Mesenchymal stem cell (in vitro differentiated cells and primary cell): ENCODE results near the gene VSX2.

Experiments
- DNase-seq: peaks from one replicate; pipeline ENCODE4 v3.0.0-alpha.2; 2013
- H2AFZ ChIP-seq: one replicate; pipeline ENCODE4 v1.6.1; 2013; ENCODE audit warnings: low read depth, mild to moderate bottlenecking, control low read depth, inconsistent platforms, low read length, moderate library complexity
- H2AK5ac ChIP-seq: 2 replicates; pipeline ENCODE4 v1.6.1; 2013; ENCODE audit warnings: low read length, moderate library complexity, mild to moderate bottlenecking, inconsistent platforms; ENCODE audit not compliant: severe bottlenecking
- H2BK120ac ChIP-seq: one replicate; pipeline ENCODE4 v1.6.1; 2013; ENCODE audit warnings: low read depth, mild to moderate bottlenecking, inconsistent platforms, low read length, moderate library complexity
- H2BK12ac ChIP-seq, 2 experiments: one replicate each; pipeline ENCODE4 v1.6.1; 2013; ENCODE audit warnings: inconsistent platforms in 2 of 2, low read length in 2 of 2, mild to moderate bottlenecking in 2 of 2, moderate library complexity in 2 of 2, control low read depth in 1 of 2
- H2BK15ac ChIP-seq: one replicate; pipeline ENCODE4 v1.6.1; 2013; ENCODE audit warnings: mild to moderate bottlenecking, low read depth, inconsistent platforms; ENCODE audit not compliant: poor library complexity, severe bottlenecking
- H2BK5ac ChIP-seq: 2 replicates; pipeline ENCODE4 v1.6.1; 2013; ENCODE audit warnings: low read depth, mild to moderate bottlenecking, low read length, control low read depth, inconsistent platforms; ENCODE audit not compliant: poor library complexity, severe bottlenecking
- H3K14ac ChIP-seq, 2 experiments: one replicate each; pipeline ENCODE4 v1.6.1; 2013; ENCODE audit warnings: inconsistent platforms in 2 of 2, low read length in 2 of 2, control low read depth in 1 of 2, mild to moderate bottlenecking in 1 of 2, moderate library complexity in 1 of 2
- H3K18ac ChIP-seq, 2 experiments: one replicate each; pipeline ENCODE4 v1.6.1; 2013; ENCODE audit warnings: inconsistent platforms in 2 of 2, low read length in 2 of 2, control low read depth in 1 of 2, low read depth in 1 of 2, mild to moderate bottlenecking in 1 of 2
- H3K23ac ChIP-seq, 2 experiments: one replicate each; pipeline ENCODE4 v1.6.1; 2013; ENCODE audit warnings: inconsistent platforms in 2 of 2, low read length in 2 of 2, mild to moderate bottlenecking in 2 of 2, moderate library complexity in 2 of 2, control low read depth in 1 of 2
- H3K27ac ChIP-seq: 2 replicates; pipeline ENCODE4 v1.5.1; 2013; ENCODE audit warnings: mild to moderate bottlenecking, moderate library complexity, low read length, control low read depth, inconsistent platforms; ENCODE audit not compliant: poor library complexity, severe bottlenecking
- H3K27me3 ChIP-seq, 2 experiments: 2 replicates each; pipeline versions ENCODE4 v1.6.1 to v1.7.0; 2013; ENCODE audit warnings: low read length in 2 of 2, mild to moderate bottlenecking in 2 of 2, moderate library complexity in 2 of 2, control low read depth in 1 of 2, inconsistent platforms in 1 of 2; ENCODE audit not compliant: control insufficient read depth in 1 of 2, insufficient read depth in 1 of 2
- H3K36me3 ChIP-seq, 2 experiments: 2 replicates each; pipeline versions ENCODE4 v1.6.1 to v1.7.0; 2013; ENCODE audit warnings: low read length in 2 of 2, control low read depth in 1 of 2, inconsistent platforms in 1 of 2, low read depth in 1 of 2, mild to moderate bottlenecking in 1 of 2; ENCODE audit not compliant: insufficient read depth in 2 of 2, control insufficient read depth in 1 of 2
- H3K4ac ChIP-seq, 2 experiments: one replicate each; pipeline ENCODE4 v1.6.1; 2013; ENCODE audit warnings: inconsistent platforms in 2 of 2, low read length in 2 of 2, mild to moderate bottlenecking in 2 of 2, moderate library complexity in 2 of 2, control low read depth in 1 of 2, low read depth in 1 of 2
- H3K4me1 ChIP-seq: 2 replicates; pipeline ENCODE4 v1.6.1; 2013; ENCODE audit warnings: low read depth, low read length, control low read depth; ENCODE audit not compliant: control insufficient read depth, insufficient read depth
- H3K4me2 ChIP-seq: 2 replicates; pipeline ENCODE4 v1.6.1; 2013; ENCODE audit warnings: low read length, mild to moderate bottlenecking, inconsistent platforms; ENCODE audit not compliant: poor library complexity, severe bottlenecking
- H3K4me3 ChIP-seq, 2 experiments: 2 replicates each; pipeline versions ENCODE4 v1.5.1 to v1.7.0; 2013; ENCODE audit warnings: low read length in 2 of 2, mild to moderate bottlenecking in 2 of 2, control low read depth in 1 of 2, low read depth in 1 of 2; ENCODE audit not compliant: insufficient read depth in 1 of 2
- H3K79me1 ChIP-seq: replicated peaks from 2 replicates; pipeline ENCODE4 v1.6.1; 2013; ENCODE audit warnings: mild to moderate bottlenecking, control low read depth, low read length, inconsistent platforms; ENCODE audit not compliant: poor library complexity, severe bottlenecking
- H3K9ac ChIP-seq: 2 replicates; pipeline ENCODE4 v1.7.0; 2013; ENCODE audit warnings: mild to moderate bottlenecking, low read length, moderate library complexity
- H3K9me3 ChIP-seq: 2 replicates; pipeline ENCODE4 v1.7.0; 2013; ENCODE audit warnings: mild to moderate bottlenecking, low read length; ENCODE audit not compliant: control insufficient read depth
- H4K8ac ChIP-seq: one replicate; pipeline ENCODE4 v1.6.1; 2013; ENCODE audit warnings: inconsistent platforms, mild to moderate bottlenecking, low read length, moderate library complexity
- H4K91ac ChIP-seq: one replicate; pipeline ENCODE4 v1.6.1; 2013; ENCODE audit warnings: mild to moderate bottlenecking, low read length, inconsistent platforms
- WGBS: methylation state at CpG from one replicate; pipeline ENCODE4 v1.1.7; 2013; ENCODE audit warnings: mixed read lengths; 5-methylcytosine and 5-hydroxymethylcytosine counted together

VSX2 gene

DNA sequence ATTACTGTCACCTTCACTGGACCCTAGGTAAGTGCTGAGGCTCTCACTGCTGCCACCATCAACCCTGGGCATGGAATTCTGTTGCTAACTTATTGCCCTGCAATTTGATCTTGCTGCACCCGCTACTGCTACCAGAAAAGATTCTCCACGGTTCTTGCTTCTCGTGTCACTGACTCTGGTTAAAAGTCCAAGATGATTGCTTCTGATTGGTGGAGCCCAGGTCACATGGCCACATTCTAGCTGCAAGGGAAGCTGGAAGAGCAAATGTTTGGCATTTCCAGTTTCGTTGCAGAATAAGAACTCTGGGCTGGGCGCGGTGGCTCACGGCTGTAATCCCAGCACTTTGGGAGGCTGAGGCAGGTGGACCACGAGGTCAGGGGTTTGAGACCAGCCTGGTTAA, 7.5 kb upstream of the VSX2 start:
- WGBS, result 82% methylated on average over 8 of the region's 8 CpGs
- Histone ChIP-seq H3K18ac (no peak overlapping the region), H3K4me2 (no peak overlapping the region)

DNA sequence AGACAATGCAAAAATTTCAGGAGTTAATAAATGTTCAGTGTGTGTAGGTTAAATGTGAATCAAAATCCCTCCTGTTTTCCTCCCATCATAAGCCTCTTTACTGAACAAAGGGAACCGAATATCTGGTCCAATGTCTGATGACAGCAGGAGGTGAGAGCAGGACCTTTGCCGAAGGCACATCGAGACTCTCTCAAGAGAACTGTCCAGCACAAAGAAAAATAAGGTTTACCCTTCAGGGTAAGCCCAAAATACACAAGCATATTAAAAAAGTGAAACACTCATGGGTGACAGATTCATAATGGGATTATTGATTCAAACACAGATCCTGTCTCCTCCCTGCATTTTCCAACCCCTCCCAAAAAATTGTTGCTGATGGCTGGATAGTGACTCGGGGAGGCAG, 4.2 kb upstream of the VSX2 start:
- no peak overlapping the region for H4K8ac ChIP-seq
- H3K27ac ChIP-seq, result no peak overlapping the region
- H3K79me1 ChIP-seq, result no peaks in the 10 kb centered on the region
- H3K4me2 ChIP-seq, result no peak overlapping the region
- no peak overlapping the region for H3K18ac ChIP-seq
- H3K9ac ChIP-seq, result no peak overlapping the region
- 69% methylated on average over 3 of the region's 4 CpGs for WGBS
- peaks cover 8% of the 10 kb centered on the region for H3K9me3 ChIP-seq
- H3K14ac ChIP-seq, result no peak overlapping the region
- H2AK5ac ChIP-seq, result no peak overlapping the region
- H2BK120ac ChIP-seq, result no peak overlapping the region
- H2BK5ac ChIP-seq, result no peak overlapping the region
- H2BK15ac ChIP-seq, result no peak overlapping the region
- no peak overlapping the region for H2AFZ ChIP-seq
- no peak overlapping the region for H2BK12ac ChIP-seq
- peaks cover 77 to 82% of the 10 kb centered on the region in 2 experiments for H3K27me3 ChIP-seq
- H3K4ac ChIP-seq, result no peak overlapping the region
- peaks cover 0 to 3% of the 10 kb centered on the region in 2 experiments for H3K36me3 ChIP-seq
- no peak overlapping the region for H3K23ac ChIP-seq
- no peak overlapping the region for H4K91ac ChIP-seq
- H3K4me3 ChIP-seq, result no peak overlapping the region
- DNase-seq, result no peak
- H3K4me1 ChIP-seq, result peaks cover 3% of the 10 kb centered on the region

More for the DNA sequence above, 7.5 kb upstream of the VSX2 start:
- Histone ChIP-seq H3K79me1 (no peaks in the 10 kb centered on the region), H2BK15ac (no peak overlapping the region), H3K4me1 (no peaks in the 10 kb centered on the region), H3K27ac (no peak overlapping the region), H3K4ac (no peak overlapping the region), H3K14ac (no peak overlapping the region), H4K91ac (no peak overlapping the region), H2BK120ac (no peak overlapping the region), H2AK5ac (no peak overlapping the region), H2AFZ (no peak overlapping the region), H3K27me3 (peaks cover 75 to 80% of the 10 kb centered on the region in 2 experiments), H3K36me3 (no peaks in the 10 kb centered on the region), H2BK12ac (no peak overlapping the region), H3K23ac (no peak overlapping the region), H3K9me3 (peaks cover 8% of the 10 kb centered on the region), H2BK5ac (no peak overlapping the region), H3K9ac (no peak overlapping the region), H3K4me3 (no peak overlapping the region), H4K8ac (no peak overlapping the region)
- DNase-seq, result no peak

DNA sequence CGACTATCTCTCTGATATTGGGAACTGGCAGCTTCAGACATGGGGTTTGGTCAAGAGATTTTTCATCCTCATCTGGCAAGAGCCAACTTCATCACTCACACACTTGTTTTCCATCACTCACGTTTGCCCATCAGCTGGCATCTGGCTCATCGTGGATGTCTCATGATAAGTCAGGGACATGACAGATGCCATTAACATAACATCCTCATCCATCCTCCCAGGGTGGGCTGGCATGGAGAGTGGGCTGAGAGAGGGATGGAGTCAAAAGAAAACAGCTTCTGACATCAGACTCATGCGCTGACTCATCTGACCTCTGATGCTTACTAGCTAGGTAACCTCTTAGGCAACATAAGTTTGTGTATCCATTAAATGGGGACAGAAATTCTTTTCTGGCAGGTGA, 1.8 kb upstream of the VSX2 start:
- Histone ChIP-seq H3K18ac (no peak overlapping the region), H2BK5ac (no peak overlapping the region), H3K14ac (no peak overlapping the region), H3K27ac (no peak overlapping the region), H3K4me1 (peaks cover 15% of the 10 kb centered on the region), H3K9me3 (peaks cover under 1% of the 10 kb centered on the region), H3K4ac (no peak overlapping the region), H4K8ac (no peak overlapping the region), H2BK120ac (no peak overlapping the region), H2AFZ (no peak overlapping the region), H3K4me3 (no peak overlapping the region), H4K91ac (no peak overlapping the region), H3K36me3 (peaks cover 0 to 3% of the 10 kb centered on the region in 2 experiments), H2BK12ac (no peak overlapping the region), H2BK15ac (no peak overlapping the region), H3K9ac (no peak overlapping the region), H3K23ac (no peak overlapping the region), H3K79me1 (no peaks in the 10 kb centered on the region), H2AK5ac (no peak overlapping the region), H3K4me2 (no peak overlapping the region), H3K27me3 (peaks cover 88% of the 10 kb centered on the region in 2 experiments)
- WGBS, result 67% methylated on average over 4 of the region's 4 CpGs
- DNase-seq, result no peak

DNA sequence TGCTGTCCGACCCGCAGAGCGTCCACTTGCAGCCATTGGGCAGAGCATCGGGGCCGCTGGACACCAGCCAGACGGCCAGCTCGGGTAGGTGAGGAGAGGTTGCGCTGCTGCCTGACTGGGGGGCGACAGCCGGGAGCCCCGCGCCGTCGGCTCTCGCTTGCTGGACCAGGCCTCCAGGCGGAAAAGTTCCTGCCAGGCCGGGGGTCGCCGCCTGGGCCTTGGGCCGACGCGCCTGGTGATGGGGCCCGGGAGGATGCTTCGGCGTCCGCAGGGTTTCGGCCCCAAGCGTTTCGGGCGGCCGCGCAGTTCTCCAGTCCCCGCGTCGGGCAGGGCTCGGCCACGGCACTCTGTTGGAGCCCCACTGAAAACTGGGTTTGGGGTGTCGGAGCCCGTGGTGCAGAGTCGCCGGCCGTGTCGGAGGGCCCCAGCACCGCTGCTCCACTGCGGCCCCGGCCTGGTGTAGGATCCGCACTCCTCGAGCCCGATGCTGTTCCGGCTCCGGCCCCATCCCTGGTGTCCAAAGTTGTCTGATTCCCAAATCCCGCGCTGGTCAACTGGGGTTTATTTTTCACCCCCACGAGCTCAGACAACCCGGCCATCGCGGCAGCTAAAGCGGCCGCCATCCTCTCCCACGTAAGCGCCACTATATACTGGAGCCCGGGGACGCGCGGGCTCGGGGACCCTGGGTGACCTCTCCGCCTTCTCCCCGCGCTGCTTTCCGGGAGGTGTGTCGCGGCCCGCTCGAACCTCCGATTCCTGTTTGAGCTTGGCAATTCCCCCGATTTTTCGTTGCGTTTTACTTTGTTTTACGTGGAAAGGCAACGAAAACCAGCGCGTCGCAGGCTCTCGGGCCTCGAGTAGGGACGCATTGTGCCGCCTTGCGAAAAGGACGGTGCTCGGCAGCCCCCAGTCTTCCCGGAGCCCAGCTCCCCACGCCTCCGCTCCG, 872 bp downstream of the VSX2 start:
- peak; percentile 22 for DNase-seq
- H4K8ac ChIP-seq, result no peak overlapping the region
- H2AFZ ChIP-seq, result no peak overlapping the region
- no peak overlapping the region for H2AK5ac ChIP-seq
- no peaks in the 10 kb centered on the region for H3K9me3 ChIP-seq
- H3K4me2 ChIP-seq, result no peak overlapping the region
- no peak overlapping the region for H3K18ac ChIP-seq
- WGBS, result 4% methylated on average over 87 of the region's 94 CpGs
- H2BK120ac ChIP-seq, result no peak overlapping the region
- no peak overlapping the region for H4K91ac ChIP-seq
- H3K36me3 ChIP-seq, result peaks cover 0 to 3% of the 10 kb centered on the region in 2 experiments
- H3K4ac ChIP-seq, result no peak overlapping the region
- peak overlapping the region in 1 of 2 experiments; percentile 74 for H3K23ac ChIP-seq
- no peak overlapping the region for H2BK15ac ChIP-seq
- no peak overlapping the region for H3K9ac ChIP-seq
- peaks cover 94% of the 10 kb centered on the region in 2 experiments for H3K27me3 ChIP-seq
- no peaks in the 10 kb centered on the region for H3K79me1 ChIP-seq
- H3K14ac ChIP-seq, result no peak overlapping the region
- H3K4me1 ChIP-seq, result peaks cover 15% of the 10 kb centered on the region
- H3K4me3 ChIP-seq, result no peak overlapping the region
- H2BK12ac ChIP-seq, result no peak overlapping the region
- H3K27ac ChIP-seq, result no peak overlapping the region
- H2BK5ac ChIP-seq, result no peak overlapping the region
